ENCODE results near the gene ARHGAP6. TPM values are rescaled to one million over a fixed set of nuclear protein-coding genes. Genes with fewer than 3 reads are reported as not detected.

ARHGAP6 gene
- total RNA-seq, 6 experiments from 2014 or later = 0.38 to 1.2 (median 0.78) TPM

GRCh38 chrX:11427453-11428071 is 238.2 kb downstream of the ARHGAP6 start:
- TF ChIP-seq POLR2A (IDR thresholded peaks at IDR 0.05) = no peak
- peak in 1 of 4 donors; percentile 12 for TF ChIP-seq CTCF (IDR thresholded peaks at IDR 0.05)
- WGBS (ENCODE audit: insufficient coverage, low coverage, low lambda C conversion rate, missing lambda C conversion rate) = 14% methylated on average over 11 of the region's 57 CpGs
- intact Hi-C loops (cut with DNase I) = no loop called here
- Histone ChIP-seq H3K9me3 (no peaks in the 10 kb centered on the region), H3K27me3 (no peaks in the 10 kb centered on the region), H3K27ac (no peak overlapping the region), H3K36me3 (no peaks in the 10 kb centered on the region), H3K4me1 (no peaks in the 10 kb centered on the region), H3K4me3 (peak overlapping the region; percentile 16 to 31 (median 26))
- peak in 2 of 3 donors; percentile 33 to 50 for DNase-seq
- ATAC-seq = peak in 3 of 4 donors; percentile 56 to 68 (median 59)

- H3K4me3 ChIP-seq = peak overlapping the region; percentile 16 to 31 (median 26)
- intact Hi-C loops (cut with DNase I) = no loop called here
- no peaks in the 10 kb centered on the region for H3K4me1 ChIP-seq
- H3K36me3 ChIP-seq = no peaks in the 10 kb centered on the region
- 68% methylated on average over 18 of the region's 25 CpGs for WGBS (ENCODE audit: insufficient coverage, low coverage, low lambda C conversion rate, missing lambda C conversion rate)
- DNase-seq (no peak), ATAC-seq (no peak)
- TF ChIP-seq CTCF (IDR thresholded peaks at IDR 0.05) (no peak), POLR2A (IDR thresholded peaks at IDR 0.05) (no peak)
- H3K27ac ChIP-seq = no peak overlapping the region
- no peaks in the 10 kb centered on the region for H3K9me3 ChIP-seq
- H3K27me3 ChIP-seq = no peaks in the 10 kb centered on the region
Measured at GRCh38 chrX:11426712-11427452, 238.8 kb downstream of the ARHGAP6 start.

- no peak for ATAC-seq
- intact Hi-C loops (cut with DNase I) = no loop called here
- Histone ChIP-seq H3K9me3 (no peaks in the 10 kb centered on the region), H3K36me3 (no peaks in the 10 kb centered on the region), H3K27me3 (no peaks in the 10 kb centered on the region), H3K4me1 (no peaks in the 10 kb centered on the region), H3K27ac (no peak overlapping the region), H3K4me3 (no peak overlapping the region)
- TF ChIP-seq CTCF (IDR thresholded peaks at IDR 0.05) (no peak), POLR2A (IDR thresholded peaks at IDR 0.05) (no peak)
- no peak for DNase-seq
- WGBS (ENCODE audit: insufficient coverage, low coverage, low lambda C conversion rate, missing lambda C conversion rate) = 47% methylated on average over 7 of the region's 7 CpGs
Measured at GRCh38 chrX:11424903-11425674, 240.6 kb downstream of the ARHGAP6 start.

- no peak for DNase-seq
- no peak for ATAC-seq
- H3K36me3 ChIP-seq = no peaks in the 10 kb centered on the region
- H3K4me1 ChIP-seq = no peaks in the 10 kb centered on the region
- H3K9me3 ChIP-seq = no peaks in the 10 kb centered on the region
- no peak overlapping the region for H3K4me3 ChIP-seq
- H3K27ac ChIP-seq = no peak overlapping the region
- 65% methylated on average over 3 of the region's 3 CpGs for WGBS (ENCODE audit: insufficient coverage, low coverage, low lambda C conversion rate, missing lambda C conversion rate)
- H3K27me3 ChIP-seq = no peaks in the 10 kb centered on the region
- no peak for TF ChIP-seq POLR2A (IDR thresholded peaks at IDR 0.05)
- intact Hi-C loops (cut with DNase I) = no loop called here
Measured at GRCh38 chrX:11423949-11424348, 241.8 kb downstream of the ARHGAP6 start.
